Measurements from ENCODE around the gene LRRC63. TPM values are rescaled to one million over a fixed set of nuclear protein-coding genes. Genes with fewer than 3 reads are reported as not detected.

LRRC63 gene
- total and polyA plus RNA-seq, 9 of the 15 experiments (the other 6 are each of a cell fraction or from before 2014, with no cell fraction given): 0.07 to 0.41 (median 0.24) TPM; not detected in 1

DNA sequence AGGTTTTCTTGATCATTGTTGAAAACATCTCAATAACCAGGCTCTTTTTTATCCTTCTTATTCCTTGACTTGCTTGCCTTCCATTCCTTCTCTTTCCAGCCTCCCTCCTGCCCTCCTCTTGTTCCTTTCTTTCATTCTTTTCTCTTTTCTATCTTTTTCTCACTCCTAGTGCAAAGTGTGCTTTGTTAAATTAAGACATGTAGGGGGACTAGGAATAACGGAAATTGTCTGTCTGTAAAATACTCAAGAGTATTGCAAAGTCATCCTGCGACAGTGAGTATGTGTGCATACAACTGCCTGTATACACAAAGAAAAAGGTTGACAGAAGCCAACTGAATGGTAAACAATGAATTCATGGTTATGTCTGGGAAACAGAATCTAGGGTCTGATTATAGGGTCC, 70.1 kb downstream of the LRRC63 start (continued):
- TF ChIP-seq, protein P1, sequence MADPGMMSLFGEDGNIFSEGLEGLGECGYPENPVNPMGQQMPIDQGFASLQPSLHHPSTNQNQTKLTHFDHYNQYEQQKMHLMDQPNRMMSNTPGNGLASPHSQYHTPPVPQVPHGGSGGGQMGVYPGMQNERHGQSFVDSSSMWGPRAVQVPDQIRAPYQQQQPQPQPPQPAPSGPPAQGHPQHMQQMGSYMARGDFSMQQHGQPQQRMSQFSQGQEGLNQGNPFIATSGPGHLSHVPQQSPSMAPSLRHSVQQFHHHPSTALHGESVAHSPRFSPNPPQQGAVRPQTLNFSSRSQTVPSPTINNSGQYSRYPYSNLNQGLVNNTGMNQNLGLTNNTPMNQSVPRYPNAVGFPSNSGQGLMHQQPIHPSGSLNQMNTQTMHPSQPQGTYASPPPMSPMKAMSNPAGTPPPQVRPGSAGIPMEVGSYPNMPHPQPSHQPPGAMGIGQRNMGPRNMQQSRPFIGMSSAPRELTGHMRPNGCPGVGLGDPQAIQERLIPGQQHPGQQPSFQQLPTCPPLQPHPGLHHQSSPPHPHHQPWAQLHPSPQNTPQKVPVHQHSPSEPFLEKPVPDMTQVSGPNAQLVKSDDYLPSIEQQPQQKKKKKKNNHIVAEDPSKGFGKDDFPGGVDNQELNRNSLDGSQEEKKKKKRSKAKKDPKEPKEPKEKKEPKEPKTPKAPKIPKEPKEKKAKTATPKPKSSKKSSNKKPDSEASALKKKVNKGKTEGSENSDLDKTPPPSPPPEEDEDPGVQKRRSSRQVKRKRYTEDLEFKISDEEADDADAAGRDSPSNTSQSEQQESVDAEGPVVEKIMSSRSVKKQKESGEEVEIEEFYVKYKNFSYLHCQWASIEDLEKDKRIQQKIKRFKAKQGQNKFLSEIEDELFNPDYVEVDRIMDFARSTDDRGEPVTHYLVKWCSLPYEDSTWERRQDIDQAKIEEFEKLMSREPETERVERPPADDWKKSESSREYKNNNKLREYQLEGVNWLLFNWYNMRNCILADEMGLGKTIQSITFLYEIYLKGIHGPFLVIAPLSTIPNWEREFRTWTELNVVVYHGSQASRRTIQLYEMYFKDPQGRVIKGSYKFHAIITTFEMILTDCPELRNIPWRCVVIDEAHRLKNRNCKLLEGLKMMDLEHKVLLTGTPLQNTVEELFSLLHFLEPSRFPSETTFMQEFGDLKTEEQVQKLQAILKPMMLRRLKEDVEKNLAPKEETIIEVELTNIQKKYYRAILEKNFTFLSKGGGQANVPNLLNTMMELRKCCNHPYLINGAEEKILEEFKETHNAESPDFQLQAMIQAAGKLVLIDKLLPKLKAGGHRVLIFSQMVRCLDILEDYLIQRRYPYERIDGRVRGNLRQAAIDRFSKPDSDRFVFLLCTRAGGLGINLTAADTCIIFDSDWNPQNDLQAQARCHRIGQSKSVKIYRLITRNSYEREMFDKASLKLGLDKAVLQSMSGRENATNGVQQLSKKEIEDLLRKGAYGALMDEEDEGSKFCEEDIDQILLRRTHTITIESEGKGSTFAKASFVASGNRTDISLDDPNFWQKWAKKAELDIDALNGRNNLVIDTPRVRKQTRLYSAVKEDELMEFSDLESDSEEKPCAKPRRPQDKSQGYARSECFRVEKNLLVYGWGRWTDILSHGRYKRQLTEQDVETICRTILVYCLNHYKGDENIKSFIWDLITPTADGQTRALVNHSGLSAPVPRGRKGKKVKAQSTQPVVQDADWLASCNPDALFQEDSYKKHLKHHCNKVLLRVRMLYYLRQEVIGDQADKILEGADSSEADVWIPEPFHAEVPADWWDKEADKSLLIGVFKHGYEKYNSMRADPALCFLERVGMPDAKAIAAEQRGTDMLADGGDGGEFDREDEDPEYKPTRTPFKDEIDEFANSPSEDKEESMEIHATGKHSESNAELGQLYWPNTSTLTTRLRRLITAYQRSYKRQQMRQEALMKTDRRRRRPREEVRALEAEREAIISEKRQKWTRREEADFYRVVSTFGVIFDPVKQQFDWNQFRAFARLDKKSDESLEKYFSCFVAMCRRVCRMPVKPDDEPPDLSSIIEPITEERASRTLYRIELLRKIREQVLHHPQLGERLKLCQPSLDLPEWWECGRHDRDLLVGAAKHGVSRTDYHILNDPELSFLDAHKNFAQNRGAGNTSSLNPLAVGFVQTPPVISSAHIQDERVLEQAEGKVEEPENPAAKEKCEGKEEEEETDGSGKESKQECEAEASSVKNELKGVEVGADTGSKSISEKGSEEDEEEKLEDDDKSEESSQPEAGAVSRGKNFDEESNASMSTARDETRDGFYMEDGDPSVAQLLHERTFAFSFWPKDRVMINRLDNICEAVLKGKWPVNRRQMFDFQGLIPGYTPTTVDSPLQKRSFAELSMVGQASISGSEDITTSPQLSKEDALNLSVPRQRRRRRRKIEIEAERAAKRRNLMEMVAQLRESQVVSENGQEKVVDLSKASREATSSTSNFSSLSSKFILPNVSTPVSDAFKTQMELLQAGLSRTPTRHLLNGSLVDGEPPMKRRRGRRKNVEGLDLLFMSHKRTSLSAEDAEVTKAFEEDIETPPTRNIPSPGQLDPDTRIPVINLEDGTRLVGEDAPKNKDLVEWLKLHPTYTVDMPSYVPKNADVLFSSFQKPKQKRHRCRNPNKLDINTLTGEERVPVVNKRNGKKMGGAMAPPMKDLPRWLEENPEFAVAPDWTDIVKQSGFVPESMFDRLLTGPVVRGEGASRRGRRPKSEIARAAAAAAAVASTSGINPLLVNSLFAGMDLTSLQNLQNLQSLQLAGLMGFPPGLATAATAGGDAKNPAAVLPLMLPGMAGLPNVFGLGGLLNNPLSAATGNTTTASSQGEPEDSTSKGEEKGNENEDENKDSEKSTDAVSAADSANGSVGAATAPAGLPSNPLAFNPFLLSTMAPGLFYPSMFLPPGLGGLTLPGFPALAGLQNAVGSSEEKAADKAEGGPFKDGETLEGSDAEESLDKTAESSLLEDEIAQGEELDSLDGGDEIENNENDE (IDR thresholded peaks at IDR 0.05; ENCODE audit: low read depth, low read length): no peak
- TF ChIP-seq RUNX1 (IDR thresholded peaks at IDR 0.05; ENCODE audit: low read depth): no peak
- TF ChIP-seq TCFL5 (CRISPR knock-in tag; conservative IDR thresholded peaks at IDR 0.05): no peak
- no peak for TF ChIP-seq HOMEZ (CRISPR knock-in tag; IDR thresholded peaks at IDR 0.05)
- TF ChIP-seq ARNT (IDR thresholded peaks at IDR 0.05): peak in 1 of 2 experiments; percentile 75; a peak in 1 of 4 replicates
- TF ChIP-seq AFF4 (CRISPR knock-in tag; IDR thresholded peaks at IDR 0.05): no peak
- TF ChIP-seq ZNF239 (CRISPR knock-in tag; IDR thresholded peaks at IDR 0.05): no peak
- peak; percentile 73 for TF ChIP-seq DPF2 (IDR thresholded peaks at IDR 0.05)
- no peak for TF ChIP-seq DLX4 (CRISPR knock-in tag; IDR thresholded peaks at IDR 0.05)
- no peak for TF ChIP-seq ELF1 (tag; IDR thresholded peaks at IDR 0.05)

Data from K562 (cell line).